GM19468 (cell line): Measurements from ENCODE around the gene ADAMTS12.

Experiments
- ATAC-seq: cut with Tn5 transposase; IDR thresholded peaks from one replicate; pipeline ENCODE4 v1.9.1; 2021; ENCODE audit warnings: mild to moderate bottlenecking, moderate library complexity, moderate number of reproducible peaks; ENCODE audit not compliant: unreplicated experiment; ENCODE audit errors: extremely low read depth

The ADAMTS12 gene

GRCh38 chr5:33501899-33502298 lies 389.9 kb downstream of the ADAMTS12 start:
- no peak for ATAC-seq

- no peak for ATAC-seq
These were observed 390.5 kb downstream of the ADAMTS12 start for GRCh38 chr5:33501260-33501659.

DNA sequence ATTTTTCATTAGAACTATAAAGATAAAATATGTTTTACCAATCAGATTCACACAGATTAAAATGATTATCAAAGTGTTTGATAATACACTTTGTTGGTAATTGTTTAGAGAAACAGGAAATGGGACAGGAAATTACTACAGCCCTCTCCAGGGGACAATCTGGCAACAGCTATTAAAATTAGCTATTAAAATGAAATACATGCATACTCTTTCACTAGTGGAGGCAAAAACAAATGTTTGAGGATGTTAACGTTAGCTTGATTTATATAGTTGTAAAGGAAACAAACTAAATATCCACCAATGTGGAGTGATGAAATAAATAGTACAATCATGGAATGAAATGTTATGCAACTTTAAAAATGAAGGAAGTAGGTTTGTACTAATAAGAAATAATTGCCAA lies 397.3 kb downstream of the ADAMTS12 start:
- ATAC-seq, result no peak

DNA sequence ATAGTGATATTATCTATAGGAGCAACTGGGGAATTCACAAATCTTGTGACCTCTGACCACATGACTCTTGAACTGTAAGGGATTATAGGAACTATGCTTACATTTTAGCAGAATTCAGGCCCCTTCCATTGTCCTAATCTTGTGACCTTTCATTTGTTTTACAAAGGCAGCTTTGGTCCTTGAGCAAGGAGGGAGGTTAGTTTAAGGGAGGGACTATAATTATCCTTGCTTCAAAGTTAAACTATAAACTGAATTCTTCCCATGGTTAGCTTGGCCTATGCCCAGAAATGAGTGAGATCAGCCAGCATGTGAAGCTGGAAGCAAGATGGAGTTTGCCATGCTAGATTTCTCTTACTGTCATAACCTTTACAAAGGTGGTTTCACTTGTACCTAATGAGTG lies 399.8 kb downstream of the ADAMTS12 start:
- ATAC-seq, result no peak

DNA sequence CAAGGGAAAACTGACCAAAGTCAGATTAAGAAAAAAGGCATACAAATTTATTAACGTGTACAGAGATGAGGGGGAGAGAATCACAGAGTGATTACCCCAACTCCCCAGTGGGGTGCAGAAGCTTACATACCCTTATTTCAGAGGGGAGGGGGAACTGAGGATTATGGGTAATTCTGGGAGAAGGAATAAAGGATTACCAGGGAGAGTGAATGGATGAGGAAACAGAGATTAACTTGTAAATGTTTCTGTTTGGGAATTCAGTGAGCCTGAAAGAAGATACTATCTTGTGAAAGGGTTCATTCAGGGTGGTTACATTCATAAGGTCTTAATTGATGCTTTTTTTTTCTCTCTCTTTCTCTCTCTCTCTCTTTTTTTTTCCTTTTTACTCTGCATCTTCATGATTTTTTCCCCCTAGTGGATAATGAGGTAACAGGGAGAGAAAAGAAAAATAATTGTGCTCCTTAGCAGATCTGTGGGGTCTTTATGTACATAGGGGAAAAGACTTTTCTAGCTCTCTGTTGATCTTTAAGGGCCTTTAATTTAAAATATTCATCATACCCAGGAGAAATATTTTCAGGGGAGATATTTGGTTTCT lies 401.6 kb downstream of the ADAMTS12 start:
- no peak for ATAC-seq

- ATAC-seq, result no peak
These were observed 402.2 kb downstream of the ADAMTS12 start for GRCh38 chr5:33489481-33490067.

GRCh38 chr5:33488558-33489355 lies 403.0 kb downstream of the ADAMTS12 start:
- no peak for ATAC-seq

DNA sequence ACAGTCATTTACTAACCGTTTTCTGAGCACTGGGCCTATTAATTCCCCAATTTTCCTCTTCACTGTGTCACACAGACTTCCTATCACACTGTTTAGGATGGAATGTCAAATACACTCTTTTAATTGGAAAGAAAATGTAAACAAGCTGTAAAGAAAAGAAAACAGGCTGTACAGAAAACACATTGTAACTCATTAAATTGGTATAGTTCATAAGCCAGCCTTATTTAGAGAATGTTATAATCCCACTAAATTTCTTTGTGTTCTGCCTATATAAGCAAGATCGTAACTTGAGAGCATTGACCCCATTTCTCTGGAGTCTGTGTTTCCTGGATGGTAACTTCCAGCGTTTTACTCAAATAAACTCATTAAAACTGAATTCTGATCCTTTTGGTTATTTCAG lies 404.6 kb downstream of the ADAMTS12 start:
- no peak for ATAC-seq

DNA sequence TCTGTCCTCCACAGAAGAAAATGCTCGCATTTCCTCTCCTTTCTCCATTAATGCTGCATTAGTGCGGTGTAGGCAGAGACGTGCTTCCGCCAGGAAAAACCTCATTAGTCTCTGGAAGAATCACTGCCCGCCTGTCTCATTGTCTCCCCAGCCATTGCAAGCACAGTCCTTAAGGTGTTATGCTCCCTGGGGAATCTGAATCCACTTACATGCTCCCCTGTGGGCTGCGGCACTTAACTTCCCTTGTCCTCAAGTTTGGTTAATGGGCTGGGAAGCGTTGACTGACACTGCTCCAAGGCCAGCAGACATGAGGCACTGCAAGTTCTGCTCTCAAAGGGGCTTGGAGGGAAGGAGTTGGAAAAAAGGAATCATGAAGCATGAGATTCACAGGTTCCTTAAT lies 409.5 kb downstream of the ADAMTS12 start:
- ATAC-seq, result no peak

DNA sequence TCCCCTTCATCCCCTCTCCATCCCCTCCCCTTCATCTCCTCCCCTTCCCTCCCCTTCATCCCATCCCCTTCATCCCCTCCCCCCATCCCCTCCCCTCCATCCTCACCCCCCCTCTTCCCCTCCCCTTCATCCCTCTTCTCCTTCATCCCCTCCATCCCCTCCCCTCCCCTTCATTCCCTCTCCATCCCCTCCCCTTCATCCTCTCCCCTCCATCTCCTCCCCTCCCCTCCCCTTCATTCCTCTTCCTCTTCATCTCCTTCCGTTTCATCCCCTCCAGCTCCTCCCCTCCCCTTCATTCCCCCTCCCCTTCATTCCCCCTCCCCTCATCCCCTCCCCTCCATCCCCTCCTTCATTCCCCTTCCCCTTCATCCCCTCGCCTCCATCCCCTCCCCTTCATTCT lies 410.9 kb downstream of the ADAMTS12 start:
- ATAC-seq, result no peak

- ATAC-seq, result no peak
These were observed 412.5 kb downstream of the ADAMTS12 start for GRCh38 chr5:33479311-33479710.

- ATAC-seq, result no peak
These were observed 414.0 kb downstream of the ADAMTS12 start for GRCh38 chr5:33477816-33478215.

GRCh38 chr5:33476992-33477391 lies 414.8 kb downstream of the ADAMTS12 start:
- ATAC-seq, result no peak

DNA sequence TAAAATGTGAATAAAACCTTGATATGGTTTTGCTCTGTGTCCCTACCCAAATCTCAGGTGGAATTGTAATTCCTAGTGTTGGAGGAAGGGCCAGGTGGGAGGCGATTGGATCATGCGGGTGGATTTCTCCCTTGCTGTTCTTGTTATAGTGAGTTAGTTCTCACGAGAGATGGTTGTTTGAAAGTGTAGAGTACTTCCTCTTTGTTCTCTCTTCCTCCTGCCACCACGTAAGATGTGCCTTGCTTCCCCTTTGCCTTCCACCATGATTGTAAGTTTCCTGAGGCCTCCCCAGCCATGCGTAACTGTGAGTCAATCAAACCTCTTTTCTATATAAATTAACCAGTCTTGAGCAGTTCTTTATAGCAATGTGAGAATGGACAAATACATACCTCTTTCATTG lies 416.1 kb downstream of the ADAMTS12 start:
- ATAC-seq, result no peak

GRCh38 chr5:33474931-33475499 lies 416.8 kb downstream of the ADAMTS12 start:
- no peak for ATAC-seq

DNA sequence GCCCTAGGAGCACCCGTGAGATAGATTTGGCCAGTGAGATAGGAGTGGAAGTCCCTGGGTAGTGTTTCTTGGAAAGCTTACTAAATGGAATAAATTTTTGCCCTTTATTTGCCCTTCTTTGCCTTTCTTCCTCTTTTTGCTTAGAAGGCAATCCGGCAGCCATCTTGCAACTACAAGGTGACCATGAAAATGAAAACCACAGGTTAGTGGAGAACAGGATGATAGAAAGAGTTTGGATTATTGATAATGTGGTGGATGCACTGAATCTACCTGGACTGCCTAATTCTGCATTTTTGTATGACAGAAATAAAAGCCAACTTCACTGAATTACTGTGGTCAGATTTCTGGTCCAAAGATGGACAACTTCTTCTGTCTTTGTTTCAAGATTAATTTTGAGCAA lies 417.8 kb downstream of the ADAMTS12 start:
- no peak for ATAC-seq
